ENCODE measurements around the gene PKD1.

The PKD1 gene

DNA sequence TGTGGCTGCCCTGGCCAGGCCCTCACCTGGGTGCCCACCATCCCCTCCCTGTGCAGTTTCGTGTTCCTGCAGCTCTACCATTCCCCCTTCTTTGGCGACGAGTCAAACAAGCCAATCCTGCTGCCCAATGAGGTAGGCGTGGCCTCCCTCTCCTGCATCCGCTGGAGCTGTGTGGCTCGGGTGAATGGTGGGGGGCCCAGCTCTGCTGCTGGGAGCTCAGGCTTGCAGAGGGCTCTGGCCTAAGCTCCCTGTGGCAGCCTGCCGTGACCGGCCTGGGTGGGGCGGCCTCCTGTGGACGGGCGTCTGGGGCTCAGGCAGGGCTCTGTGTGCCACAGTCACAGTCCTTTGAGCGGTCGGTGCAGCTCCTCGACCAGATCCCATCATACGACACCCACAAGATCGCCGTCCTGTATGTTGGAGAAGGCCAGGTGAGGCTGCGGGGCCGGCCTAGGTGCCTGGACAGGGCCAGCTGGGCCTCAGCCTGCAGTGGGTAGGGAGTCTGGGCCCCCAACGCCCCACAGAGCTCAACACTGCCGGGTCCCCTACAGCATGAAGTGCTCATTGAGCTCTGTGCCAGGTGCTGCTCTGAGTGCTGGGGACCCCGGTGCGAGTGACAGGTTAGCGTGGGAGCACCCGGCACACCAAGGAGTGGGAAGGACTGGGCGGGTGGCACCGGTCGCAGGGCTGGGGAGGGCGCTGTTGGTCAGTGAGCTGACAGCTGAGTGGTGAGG is 50.6 kb downstream of the PKD1 start:
- in situ Hi-C loops (cut with HindIII; ENCODE audit: low pct_unique_long_range_greater_than_20kb, low sequenced_read_pairs), result no loop called here

DNA sequence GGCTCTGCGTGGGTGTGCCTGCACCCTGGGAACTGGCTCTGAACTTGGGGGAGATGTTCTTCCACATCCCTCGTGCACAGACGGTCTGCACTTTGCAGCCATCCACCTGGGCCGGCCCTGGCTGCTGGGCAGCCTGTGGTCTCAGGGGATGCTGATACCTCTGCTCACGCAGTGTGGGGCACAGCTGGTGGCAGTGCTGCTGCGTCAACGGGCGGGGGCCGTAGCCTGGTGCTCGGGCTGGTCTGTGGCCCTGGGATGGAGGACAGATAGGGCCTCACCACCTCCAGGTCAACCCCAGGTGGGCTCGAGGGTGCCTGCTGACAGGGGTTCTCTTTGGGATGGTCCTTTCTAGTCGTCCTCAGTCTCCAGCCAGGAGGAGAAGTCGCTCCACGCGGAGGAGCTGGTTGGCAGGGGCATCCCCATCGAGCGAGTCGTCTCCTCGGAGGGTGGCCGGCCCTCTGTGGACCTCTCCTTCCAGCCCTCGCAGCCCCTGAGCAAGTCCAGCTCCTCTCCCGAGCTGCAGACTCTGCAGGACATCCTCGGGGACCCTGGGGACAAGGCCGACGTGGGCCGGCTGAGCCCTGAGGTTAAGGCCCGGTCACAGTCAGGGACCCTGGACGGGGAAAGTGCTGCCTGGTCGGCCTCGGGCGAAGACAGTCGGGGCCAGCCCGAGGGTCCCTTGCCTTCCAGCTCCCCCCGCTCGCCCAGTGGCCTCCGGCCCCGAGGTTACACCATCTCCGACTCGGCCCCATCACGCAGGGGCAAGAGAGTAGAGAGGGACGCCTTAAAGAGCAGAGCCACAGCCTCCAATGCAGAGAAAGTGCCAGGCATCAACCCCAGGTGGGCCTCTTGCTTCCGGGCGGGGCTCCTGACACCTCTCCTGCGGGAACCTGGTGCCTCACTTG is 51.6 kb downstream of the PKD1 start:
- TF ChIP-seq JUND (IDR thresholded peaks at IDR 0.05; ENCODE audit: low read depth), result no peak
- in situ Hi-C loops (cut with HindIII; ENCODE audit: low pct_unique_long_range_greater_than_20kb, low sequenced_read_pairs), result no loop called here

More for the DNA sequence above, 50.6 kb downstream of the PKD1 start:
- DNase-seq (ENCODE audit: low read depth in 1 of 2, low spot score in 1 of 2), result no peak
- no peak for TF ChIP-seq JUND (IDR thresholded peaks at IDR 0.05; ENCODE audit: low read depth)

DNA sequence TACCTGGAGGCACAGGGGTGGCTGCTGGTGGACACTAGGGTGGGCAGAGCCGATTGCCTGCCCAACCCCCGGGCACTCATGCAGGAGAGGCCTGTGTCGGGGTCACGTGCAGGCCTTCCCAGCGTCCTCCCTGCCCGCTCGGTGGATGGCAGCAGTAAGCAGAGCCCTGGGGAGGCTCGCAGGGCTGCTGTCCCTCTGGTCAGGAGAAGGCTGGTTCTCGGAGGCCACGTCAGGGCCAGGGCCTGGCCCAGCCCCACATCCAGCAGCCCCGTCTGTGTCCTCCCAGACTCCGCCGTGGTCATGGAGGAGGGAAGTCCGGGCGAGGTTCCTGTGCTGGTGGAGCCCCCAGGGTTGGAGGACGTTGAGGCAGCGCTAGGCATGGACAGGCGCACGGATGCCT is 52.3 kb downstream of the PKD1 start:
- no peak for TF ChIP-seq JUND (IDR thresholded peaks at IDR 0.05; ENCODE audit: low read depth)
- DNase-seq (ENCODE audit: low read depth in 1 of 2, low spot score in 1 of 2), result no peak
- in situ Hi-C loops (cut with HindIII; ENCODE audit: low pct_unique_long_range_greater_than_20kb, low sequenced_read_pairs), result no loop called here

More for the DNA sequence above, 51.6 kb downstream of the PKD1 start:
- no peak for DNase-seq (ENCODE audit: low read depth in 1 of 2, low spot score in 1 of 2)

DNA sequence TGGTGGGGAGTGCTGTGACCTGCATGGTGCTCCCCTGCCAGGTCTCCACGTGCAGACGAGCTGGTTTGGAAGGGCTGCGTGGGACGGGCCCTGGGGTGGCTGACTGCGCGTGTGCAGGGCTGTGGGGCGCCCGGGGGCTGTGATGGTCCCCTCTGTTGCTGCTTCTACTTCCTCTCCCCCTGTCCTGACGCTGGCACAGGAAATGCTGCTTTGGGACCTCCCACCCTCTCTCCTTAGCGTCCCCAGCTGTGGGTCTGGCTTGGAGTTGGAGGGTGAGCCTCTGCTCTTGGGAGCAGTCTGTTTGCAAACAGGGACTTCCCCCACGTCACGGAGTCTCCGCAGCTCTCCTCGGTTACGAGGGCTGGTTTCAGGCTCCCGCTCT is 52.7 kb downstream of the PKD1 start:
- in situ Hi-C loops (cut with HindIII; ENCODE audit: low pct_unique_long_range_greater_than_20kb, low sequenced_read_pairs), result no loop called here
- no peak for TF ChIP-seq JUND (IDR thresholded peaks at IDR 0.05; ENCODE audit: low read depth)
- no peak for DNase-seq (ENCODE audit: low read depth in 1 of 2, low spot score in 1 of 2)

DNA sequence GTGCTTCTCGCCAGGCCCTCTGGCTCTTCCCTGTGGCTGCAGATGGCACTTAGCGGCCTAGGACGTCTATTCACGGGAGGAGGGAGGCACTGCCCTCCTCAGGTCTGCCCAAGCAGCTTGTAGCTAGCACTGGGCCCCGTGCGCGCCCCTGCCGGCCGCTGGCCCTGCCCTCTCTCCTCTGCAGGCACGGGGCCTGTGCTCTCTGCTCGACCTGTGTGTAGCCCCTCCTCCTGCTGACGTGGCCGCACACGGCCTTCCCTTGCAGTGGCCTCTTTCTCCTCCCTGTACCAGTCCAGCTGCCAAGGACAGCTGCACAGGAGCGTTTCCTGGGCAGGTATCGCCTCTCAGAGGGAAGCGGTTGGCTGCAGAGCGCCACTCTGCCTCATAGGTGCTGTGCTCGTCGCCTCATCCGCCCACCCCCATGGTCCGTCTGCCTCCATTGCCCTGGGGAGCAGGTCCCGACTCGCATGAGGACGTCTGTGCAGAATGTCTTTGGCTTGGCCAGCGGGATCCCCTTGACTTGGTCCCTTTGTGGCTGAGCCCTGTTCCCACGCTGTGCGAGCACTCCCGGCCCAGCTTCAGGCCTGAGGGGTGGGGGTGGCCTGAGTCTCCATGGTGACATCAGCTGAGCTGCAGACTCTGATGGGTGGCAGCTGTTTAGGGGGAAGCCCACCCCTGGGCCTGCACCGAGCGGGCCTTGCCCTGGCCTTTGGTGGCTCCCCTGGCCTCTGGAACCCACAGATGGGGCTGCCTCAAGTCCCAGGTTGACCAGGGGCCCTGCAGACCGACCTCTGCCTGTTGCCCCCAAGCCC is 53.3 kb downstream of the PKD1 start:
- in situ Hi-C loops (cut with HindIII; ENCODE audit: low pct_unique_long_range_greater_than_20kb, low sequenced_read_pairs), result no loop called here
- TF ChIP-seq JUND (IDR thresholded peaks at IDR 0.05; ENCODE audit: low read depth), result no peak
- DNase-seq (ENCODE audit: low read depth in 1 of 2, low spot score in 1 of 2), result no peak

DNA sequence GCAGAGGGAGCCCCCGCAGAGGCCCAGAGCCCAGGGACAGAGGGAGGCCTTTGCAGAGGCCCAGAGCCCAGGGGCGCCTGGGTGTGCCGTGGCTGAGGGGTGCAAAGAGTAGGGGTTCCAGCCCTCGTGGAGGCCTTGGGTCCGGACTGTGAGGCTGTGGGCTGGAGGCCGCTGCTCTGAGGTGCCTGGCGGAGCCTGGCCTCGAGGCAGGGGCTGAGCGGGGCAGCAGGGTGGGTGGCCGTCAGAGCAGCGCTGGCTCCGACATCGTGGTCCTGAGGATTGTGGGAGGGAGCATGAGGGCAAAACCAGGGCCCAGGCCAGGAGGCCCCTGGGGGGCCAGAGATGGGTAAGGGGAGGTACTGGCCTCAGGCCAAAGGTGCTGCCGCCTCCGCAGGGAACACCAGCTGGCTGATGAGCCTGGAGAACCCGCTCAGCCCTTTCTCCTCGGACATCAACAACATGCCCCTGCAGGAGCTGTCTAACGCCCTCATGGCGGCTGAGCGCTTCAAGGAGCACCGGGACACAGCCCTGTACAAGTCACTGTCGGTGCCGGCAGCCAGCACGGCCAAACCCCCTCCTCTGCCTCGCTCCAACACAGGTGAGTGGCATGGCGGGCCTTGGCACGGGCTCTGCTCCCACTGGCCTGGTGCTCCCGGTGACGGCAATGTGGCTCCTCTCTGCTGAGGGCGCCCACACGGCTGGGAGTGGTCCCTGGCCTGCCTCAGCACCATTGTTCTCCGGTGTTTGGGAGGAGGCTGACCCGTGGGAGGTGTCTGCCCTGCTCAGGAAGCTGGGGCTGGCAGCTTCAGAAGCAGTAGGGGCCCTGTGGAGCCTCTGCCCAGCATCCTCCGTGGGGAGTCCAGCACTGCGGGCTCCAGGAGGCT is 54.3 kb downstream of the PKD1 start:
- DNase-seq (ENCODE audit: low read depth in 1 of 2, low spot score in 1 of 2), result no peak
- in situ Hi-C loops (cut with HindIII; ENCODE audit: low pct_unique_long_range_greater_than_20kb, low sequenced_read_pairs), result no loop called here
- no peak for TF ChIP-seq JUND (IDR thresholded peaks at IDR 0.05; ENCODE audit: low read depth)

DNA sequence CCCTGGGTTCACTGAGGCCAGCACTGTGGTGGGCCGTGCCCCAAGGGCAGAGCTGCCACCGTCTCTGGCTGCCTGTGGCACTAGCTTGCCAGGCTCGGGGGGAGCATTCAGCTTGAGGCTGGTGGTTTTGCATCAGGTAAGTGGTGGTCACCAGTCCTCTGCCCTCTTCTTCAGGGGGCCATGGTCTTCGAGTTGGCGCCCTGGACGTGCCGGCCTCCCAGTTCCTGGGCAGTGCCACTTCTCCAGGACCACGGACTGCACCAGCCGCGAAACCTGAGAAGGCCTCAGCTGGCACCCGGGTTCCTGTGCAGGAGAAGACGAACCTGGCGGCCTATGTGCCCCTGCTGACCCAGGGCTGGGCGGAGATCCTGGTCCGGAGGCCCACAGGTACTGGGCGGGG is 55.7 kb downstream of the PKD1 start:
- in situ Hi-C loops (cut with HindIII; ENCODE audit: low pct_unique_long_range_greater_than_20kb, low sequenced_read_pairs), result no loop called here
- no peak for TF ChIP-seq JUND (IDR thresholded peaks at IDR 0.05; ENCODE audit: low read depth)
- no peak for DNase-seq (ENCODE audit: low read depth in 1 of 2, low spot score in 1 of 2)

DNA sequence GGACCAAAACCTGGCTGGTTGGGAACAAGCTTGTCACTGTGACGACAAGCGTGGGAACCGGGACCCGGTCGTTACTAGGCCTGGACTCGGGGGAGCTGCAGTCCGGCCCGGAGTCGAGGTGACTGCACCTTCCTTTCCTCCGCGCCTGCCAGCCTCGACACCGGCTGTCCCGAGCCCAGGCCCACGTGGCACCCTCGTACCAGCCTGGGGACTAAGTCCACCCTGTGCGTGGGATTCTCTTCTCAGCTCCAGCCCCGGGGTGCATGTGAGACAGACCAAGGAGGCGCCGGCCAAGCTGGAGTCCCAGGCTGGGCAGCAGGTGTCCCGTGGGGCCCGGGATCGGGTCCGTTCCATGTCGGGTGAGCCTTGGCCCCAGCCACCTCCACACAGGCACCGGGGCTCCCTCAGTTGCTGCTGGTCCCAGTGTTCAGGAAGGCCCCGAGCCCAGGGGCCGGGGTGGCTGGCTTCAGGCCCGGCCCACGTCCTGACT is 56.3 kb downstream of the PKD1 start:
- no peak for DNase-seq (ENCODE audit: low read depth in 1 of 2, low spot score in 1 of 2)
- TF ChIP-seq JUND (IDR thresholded peaks at IDR 0.05; ENCODE audit: low read depth), result no peak
- in situ Hi-C loops (cut with HindIII; ENCODE audit: low pct_unique_long_range_greater_than_20kb, low sequenced_read_pairs), result no loop called here

DNA sequence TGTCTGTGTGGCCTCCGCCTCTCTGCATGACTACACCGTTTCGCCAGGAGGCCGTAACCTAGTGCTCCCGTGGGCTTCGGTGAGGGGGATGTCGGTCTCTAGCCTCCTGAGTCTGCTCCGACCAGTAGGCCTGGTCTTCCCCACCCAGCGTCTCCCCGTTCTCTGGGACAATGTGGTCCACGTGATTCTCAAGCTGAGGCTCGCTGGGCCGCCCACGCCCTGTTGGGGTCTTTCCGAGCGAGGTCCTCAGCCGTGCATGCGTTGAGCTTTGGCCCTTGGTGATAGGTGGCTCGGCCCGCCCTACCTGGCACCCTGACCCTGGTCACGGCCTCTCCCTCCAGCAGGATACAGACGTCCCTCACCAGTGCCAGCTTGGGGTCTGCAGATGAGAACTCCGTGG is 57.0 kb downstream of the PKD1 start:
- TF ChIP-seq JUND (IDR thresholded peaks at IDR 0.05; ENCODE audit: low read depth), result no peak
- in situ Hi-C loops (cut with HindIII; ENCODE audit: low pct_unique_long_range_greater_than_20kb, low sequenced_read_pairs), result no loop called here
- DNase-seq (ENCODE audit: low read depth in 1 of 2, low spot score in 1 of 2), result no peak

DNA sequence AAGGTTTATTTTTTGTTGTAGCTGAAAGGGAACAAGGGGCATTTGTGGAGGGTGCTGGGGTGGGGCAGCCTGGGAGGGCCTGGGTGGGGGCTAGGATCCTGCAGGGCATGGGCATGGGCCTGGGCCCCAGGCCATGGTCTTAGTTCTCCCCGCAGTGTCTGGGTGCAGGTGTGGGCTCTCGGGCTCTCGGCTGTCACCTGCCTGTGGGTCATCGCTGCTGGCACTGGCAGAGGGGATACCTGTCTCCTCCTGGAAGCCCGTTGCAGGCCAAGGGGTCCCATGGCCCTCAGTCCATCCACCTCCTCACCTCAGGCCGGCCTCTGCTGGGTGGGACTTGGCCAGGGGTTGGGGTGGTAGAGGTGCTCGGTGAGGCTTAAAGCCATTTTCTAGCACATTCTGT is 57.6 kb downstream of the PKD1 start:
- no peak for TF ChIP-seq JUND (IDR thresholded peaks at IDR 0.05; ENCODE audit: low read depth)
- DNase-seq (ENCODE audit: low read depth in 1 of 2, low spot score in 1 of 2), result no peak
- in situ Hi-C loops (cut with HindIII; ENCODE audit: low pct_unique_long_range_greater_than_20kb, low sequenced_read_pairs), result no loop called here

DNA sequence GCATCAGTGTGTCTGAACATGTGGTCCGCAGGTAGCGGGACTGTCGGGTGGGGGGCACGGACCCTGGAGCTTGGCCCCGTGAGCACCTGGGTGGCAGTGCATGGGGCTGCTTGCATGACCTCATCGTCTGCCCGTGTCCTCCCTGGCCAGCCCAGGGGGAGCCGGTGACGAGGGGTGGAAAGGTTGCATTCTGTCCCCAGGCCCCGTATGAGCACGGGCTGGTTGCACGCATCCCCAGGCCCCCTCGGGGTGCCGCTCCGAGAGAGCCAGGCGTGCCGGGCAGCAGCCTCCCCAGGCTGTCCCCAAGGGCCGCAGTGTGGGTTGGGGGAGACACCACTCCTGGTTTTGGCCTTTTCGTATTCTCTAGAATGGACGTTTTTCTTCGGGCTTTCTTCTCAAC is 58.0 kb downstream of the PKD1 start:
- in situ Hi-C loops (cut with HindIII; ENCODE audit: low pct_unique_long_range_greater_than_20kb, low sequenced_read_pairs), result no loop called here
- DNase-seq (ENCODE audit: low read depth in 1 of 2, low spot score in 1 of 2), result no peak
- TF ChIP-seq JUND (IDR thresholded peaks at IDR 0.05; ENCODE audit: low read depth), result no peak

DNA sequence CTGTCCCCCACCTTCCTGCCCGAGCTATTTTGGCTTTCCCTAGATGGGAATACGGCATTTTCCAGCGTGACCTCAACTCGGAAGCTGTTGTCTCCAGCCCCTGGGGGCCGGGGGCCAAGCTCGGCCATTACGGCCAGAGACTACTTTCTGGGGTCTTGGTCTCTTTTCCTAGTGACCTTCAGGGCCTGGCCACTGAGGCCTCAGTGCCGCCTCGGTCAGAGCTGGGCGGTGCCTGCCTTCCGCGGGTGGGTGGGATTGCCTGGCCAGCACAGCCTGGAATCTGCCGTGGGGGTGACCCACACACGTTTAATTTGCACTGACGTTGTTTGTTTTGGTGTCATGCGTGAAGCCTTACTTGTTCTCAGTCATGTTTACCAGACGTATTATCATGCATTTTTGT is 58.7 kb downstream of the PKD1 start:
- no peak for DNase-seq (ENCODE audit: low read depth in 1 of 2, low spot score in 1 of 2)
- in situ Hi-C loops (cut with HindIII; ENCODE audit: low pct_unique_long_range_greater_than_20kb, low sequenced_read_pairs), result no loop called here
- TF ChIP-seq JUND (IDR thresholded peaks at IDR 0.05; ENCODE audit: low read depth), result no peak

All from T47D (cell line).